HG02571 (cell line): ENCODE results near the gene IKZF4.
"Not testable (repeated sequence)": the region's sequence is repeated elsewhere in the genome, so short reads cannot be mapped to it uniquely, and the experiment has no call there.

ENCODE experiments used
- ATAC-seq: cut with Tn5 transposase; IDR thresholded peaks from one replicate; pipeline ENCODE4 v1.9.1; 2021; ENCODE audit warnings: mild to moderate bottlenecking, moderate library complexity; ENCODE audit not compliant: unreplicated experiment

IKZF4 gene

DNA sequence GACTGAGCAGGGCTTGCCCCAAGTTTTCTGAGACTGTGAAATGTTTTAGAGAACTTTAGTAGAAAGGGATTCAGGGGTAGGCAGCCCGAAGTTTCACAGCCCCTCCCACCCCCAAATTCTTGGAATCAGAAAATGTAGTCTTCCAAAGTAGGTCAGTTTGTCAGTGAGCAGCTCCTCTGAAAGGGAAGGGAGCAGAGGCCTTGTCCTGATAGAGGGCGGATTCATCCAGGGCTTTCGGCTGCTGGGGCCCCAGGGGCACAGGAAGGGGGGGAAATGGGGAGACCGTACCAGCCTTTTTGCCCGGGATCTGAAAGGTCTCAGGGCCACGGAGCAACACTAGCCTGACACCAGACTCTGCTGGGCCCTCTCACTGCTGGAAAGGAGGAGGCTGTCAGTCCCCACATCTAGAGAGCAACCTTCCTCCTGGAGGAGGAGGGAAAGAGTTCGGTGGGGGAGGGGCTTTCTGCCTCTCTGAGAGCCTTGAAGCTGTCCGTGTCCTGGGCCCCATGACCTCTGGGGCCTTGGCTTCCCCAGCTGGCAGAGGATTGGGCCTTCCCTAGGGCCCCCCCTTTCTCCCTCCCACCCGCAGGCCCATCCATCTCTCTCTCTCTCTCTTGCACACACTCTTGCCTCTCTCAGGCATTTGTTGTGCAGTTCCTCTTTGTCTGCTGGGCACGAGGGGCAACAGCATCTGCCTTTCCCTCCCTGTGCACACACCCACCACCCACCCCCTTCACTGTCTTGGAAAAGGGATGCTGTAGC is at the start of gene IKZF4:
Gene IKZF4, plus strand, starts transcription at position 621 of the 762 bp plus-strand sequence. CDS start 451 bp downstream, outside the sequence.
- no peak for ATAC-seq

GRCh38 chr12:55972042-55972441 is 48.8 kb upstream of the IKZF4 start:
- ATAC-seq, result no peak

DNA sequence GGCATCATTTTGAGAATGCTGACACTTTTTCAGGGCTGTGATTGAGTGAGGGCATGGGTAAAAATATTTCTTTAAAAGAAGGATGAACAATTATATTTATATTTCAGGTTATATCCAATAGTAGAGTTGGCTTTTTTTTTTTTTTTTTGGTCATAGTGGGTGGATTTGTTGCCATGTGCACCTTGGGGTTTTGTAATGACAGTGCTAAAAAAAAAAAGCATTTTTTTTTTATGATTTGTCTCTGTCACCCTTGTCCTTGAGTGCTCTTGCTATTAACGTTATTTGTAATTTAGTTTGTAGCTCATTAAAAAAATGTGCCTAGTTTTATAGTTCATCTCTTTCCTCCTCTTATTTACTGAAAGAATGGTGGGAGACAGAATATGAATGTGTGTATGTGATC is 48.4 kb upstream of the IKZF4 start:
- ATAC-seq, result no peak

- no peak for ATAC-seq
These were observed 47.8 kb upstream of the IKZF4 start for GRCh38 chr12:55972911-55973598.

- peak; percentile 87 for ATAC-seq
These were observed 47.1 kb upstream of the IKZF4 start, which contains the start of gene RAB5B for GRCh38 chr12:55973599-55974307. Gene RAB5B (plus strand): TSS chr12:55974078. CDS start chr12:55986961, 12,883 bp downstream.

GRCh38 chr12:55974308-55974730 is 46.5 kb upstream of the IKZF4 start:
- peak; percentile 24 for ATAC-seq

- no peak for ATAC-seq
These were observed 42.5 kb upstream of the IKZF4 start for GRCh38 chr12:55978393-55978792.

GRCh38 chr12:55979069-55979468 is 41.8 kb upstream of the IKZF4 start:
- ATAC-seq, result no peak

GRCh38 chr12:55981882-55982281 is 39.0 kb upstream of the IKZF4 start:
- not testable (repeated sequence) for ATAC-seq

DNA sequence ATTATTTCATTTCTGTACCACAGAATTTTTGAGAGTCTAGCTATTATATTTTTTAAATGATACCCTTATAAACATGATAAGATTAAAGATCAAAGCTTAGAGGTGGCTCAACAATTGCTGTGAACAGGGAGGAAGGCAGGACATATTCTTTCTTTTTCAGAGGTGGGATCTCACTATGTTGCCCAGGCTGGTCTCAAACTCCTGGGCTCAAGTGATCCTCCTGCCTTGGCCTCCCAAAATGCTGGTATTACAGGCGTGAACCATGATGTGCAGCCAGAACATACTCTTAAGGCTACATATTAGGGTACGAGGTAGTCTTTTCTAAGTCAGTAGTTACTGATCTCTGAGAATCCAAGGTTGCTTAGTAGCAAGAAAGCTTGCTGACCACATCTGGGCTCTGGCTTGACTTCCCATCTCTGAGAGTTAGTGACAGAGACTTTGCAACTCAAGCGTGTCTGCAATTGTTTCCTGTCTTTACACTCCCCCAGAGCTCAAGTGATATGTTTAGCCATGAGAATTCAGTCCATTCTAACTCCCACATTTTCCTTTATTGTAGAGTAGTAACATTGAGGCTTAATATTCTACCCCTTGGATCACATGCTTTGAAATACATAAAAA is 38.4 kb upstream of the IKZF4 start:
- ATAC-seq, result no peak

DNA sequence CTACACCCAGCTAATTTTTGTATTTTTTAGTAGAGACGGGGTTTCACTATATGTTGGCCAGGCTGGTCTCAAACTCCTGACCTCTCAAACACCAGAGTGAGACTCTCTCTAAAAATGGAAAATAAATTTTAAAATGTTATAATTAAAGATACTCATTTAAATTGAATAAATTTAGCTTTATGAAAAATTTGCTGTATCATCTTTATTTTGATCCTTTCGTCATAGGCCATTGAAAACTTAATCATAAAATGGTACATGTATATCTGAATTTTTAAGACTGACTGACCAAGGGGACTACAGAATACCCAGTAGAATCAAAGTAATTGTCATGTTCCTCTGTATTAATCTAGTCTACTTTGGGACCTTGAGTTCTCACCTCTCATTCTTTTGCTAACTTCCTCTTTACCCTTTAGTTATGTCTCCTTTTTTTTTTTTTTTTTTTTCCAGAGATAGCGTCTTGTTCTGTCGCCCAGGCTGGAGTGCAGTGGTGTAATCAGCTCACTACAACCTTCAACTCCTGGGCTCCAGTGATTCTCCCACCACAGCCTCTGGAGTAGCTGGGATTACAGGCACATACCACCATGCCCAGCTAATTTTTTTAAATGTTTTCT is 37.5 kb upstream of the IKZF4 start:
- no peak for ATAC-seq

- no peak for ATAC-seq
These were observed 36.0 kb upstream of the IKZF4 start for GRCh38 chr12:55984861-55985260.

DNA sequence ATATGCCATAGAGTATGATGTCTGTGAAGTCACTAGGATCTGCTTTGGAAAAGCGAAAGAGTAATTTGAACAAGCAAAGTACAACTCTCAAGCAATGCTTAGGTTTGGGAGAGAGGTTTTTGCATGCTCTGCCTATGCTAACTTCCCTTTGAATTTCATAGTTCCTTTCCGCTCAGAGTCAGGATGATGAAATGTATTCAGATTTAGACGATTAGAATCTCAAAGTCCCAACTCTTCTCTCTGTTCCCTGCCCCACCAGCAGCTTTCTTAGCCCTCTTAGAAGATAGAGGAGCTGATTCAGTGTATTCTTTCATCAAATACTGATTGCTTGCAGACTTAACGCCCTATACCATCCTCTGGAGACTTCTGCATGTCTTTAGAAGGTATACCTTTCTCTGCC is 35.5 kb upstream of the IKZF4 start:
- no peak for ATAC-seq

DNA sequence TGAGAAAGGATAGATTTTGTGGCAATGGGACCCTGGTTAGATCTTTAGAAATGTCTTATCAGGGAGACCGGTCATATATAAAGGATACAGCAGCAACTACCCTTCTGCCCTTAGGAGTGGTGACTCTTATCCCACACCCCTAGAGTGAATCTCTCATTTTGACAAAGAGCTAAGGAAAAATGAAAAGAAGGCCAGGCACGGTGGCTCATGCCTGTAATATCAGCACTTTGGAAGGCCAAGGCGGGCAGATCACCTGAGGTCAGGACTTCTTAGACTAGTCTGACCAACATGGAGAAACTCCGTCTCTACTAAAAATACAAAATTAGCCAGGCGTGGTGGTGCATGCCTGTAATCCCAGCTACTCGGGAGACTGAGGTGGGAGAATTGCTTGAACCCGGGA is 34.9 kb upstream of the IKZF4 start:
- ATAC-seq, result not testable (repeated sequence)

DNA sequence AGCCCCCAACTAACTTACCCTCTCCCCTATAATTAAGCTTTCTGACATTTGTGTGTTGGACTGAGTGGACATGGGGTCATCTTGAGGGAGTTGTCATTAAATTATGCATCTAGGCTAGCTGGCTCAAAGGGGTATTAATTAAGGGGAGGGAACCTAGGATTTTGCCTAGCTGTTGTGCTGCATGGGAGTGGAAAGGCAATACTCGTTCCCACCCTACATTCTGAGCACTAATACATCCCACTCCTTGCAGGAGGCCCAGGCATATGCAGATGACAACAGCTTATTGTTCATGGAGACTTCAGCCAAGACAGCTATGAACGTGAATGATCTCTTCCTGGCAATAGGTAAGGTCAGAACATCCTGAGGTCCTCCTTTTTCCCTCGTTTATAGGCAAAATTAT is 29.7 kb upstream of the IKZF4 start:
- no peak for ATAC-seq

GRCh38 chr12:55993230-55993853 is 27.5 kb upstream of the IKZF4 start:
- no peak for ATAC-seq

GRCh38 chr12:55995366-55995765 is 25.5 kb upstream of the IKZF4 start:
- no peak for ATAC-seq

DNA sequence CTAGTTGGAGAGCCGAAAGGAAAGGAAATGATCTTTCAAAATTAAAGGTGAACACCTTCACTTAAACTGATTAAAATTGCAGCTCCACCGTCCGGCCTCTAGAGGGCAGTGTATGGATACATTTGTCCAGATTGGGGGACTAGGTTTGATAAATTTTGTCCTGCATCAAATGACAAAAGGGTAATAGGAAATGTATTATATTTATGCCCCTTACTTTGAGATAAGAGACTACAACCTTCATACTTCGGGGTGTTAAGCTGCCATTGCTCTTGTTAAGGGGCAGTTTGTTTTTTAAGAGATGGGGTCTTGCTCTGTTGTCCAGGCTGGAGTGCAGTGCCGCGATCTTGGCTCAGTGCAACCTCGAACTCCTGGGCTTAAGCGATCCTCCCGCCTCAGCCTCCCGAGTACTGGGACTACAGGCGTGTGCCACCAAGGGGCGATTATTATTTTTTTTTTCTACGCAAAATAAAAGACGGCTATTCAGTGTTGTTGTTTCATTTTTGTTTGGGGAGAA is 24.6 kb upstream of the IKZF4 start:
- ATAC-seq, result no peak

GRCh38 chr12:55996715-55997534 is 23.9 kb upstream of the IKZF4 start, which contains the start of gene SUOX:
Gene SUOX (plus strand): TSS chr12:55997276. CDS start chr12:56002222, 4,946 bp downstream.
- ATAC-seq, result peak; percentile 99
